HEK293 (cell line): Measurements from ENCODE around the gene CCDC144A.
"Not testable (repeated sequence)": the region's sequence is repeated elsewhere in the genome, so short reads cannot be mapped to it uniquely, and the experiment has no call there.

Experiments used
- SCRT2 ChIP-seq: fragments of 450-650 bp; formaldehyde crosslinking; IDR thresholded peaks from 2 replicates; pipeline ENCODE4 v1.5.1; 2016; ENCODE audit warnings: missing biosample characterization, missing genetic modification characterization
- ZFP69B ChIP-seq: fragments of 450-650 bp; formaldehyde crosslinking; IDR thresholded peaks from 2 replicates; pipeline ENCODE4 v1.5.1; 2016; ENCODE audit warnings: missing biosample characterization, missing genetic modification characterization
- ZNF10 ChIP-seq: fragments of 450-650 bp; formaldehyde crosslinking; IDR thresholded peaks from 2 replicates; pipeline ENCODE4 v1.5.1; 2017; ENCODE audit warnings: missing biosample characterization, missing genetic modification characterization
- ZNF274 ChIP-seq, 2 experiments: fragments of 200-500 bp in 1 of 2; fragments of 450-650 bp in 1 of 2; sonication (Bioruptor generic) in 1 of 2; formaldehyde crosslinking in 1 of 2; IDR thresholded peaks; 2 replicates each; pipeline versions ENCODE4 v1.5.1 to v1.6.1; 2014 to 2016; ENCODE audit warnings: borderline replicate concordance in 1 of 2, inconsistent platforms in 1 of 2, low read length in 1 of 2, missing biosample characterization in 1 of 2, missing genetic modification characterization in 1 of 2
- ZSCAN30 ChIP-seq: fragments of 450-650 bp; IDR thresholded peaks from 2 replicates; pipeline ENCODE4 v1.5.1; 2018; ENCODE audit warnings: missing biosample characterization, mild to moderate bottlenecking, missing genetic modification characterization, moderate library complexity
- TF ChIP-seq, protein P1 (sequence below): fragments of 450-650 bp; formaldehyde crosslinking; IDR thresholded peaks from 2 replicates; pipeline ENCODE4 v1.5.1; 2016; ENCODE audit warnings: missing biosample characterization, missing genetic modification characterization, low read depth
- TF ChIP-seq, protein P2 (sequence below): fragments of 450-650 bp; formaldehyde crosslinking; conservative IDR thresholded peaks from 2 replicates; pipeline ENCODE4 v1.5.1; 2016; ENCODE audit warnings: low read depth, missing biosample characterization, missing genetic modification characterization

GRCh38 chr17:16789622-16790021 lies 99.6 kb downstream of the CCDC144A start:
- TF ChIP-seq ZNF10 (tag by site-specific recombination); ZNF274 (IDR thresholded peaks at IDR 0.05; ENCODE audit: low read length); ZNF274 (tag by site-specific recombination; IDR thresholded peaks at IDR 0.05; ENCODE audit: borderline replicate concordance); SCRT2 (tag by site-specific recombination); ZSCAN30 (tag by site-specific recombination); ZFP69B (tag by site-specific recombination): not testable (repeated sequence)
- TF ChIP-seq, protein P1, sequence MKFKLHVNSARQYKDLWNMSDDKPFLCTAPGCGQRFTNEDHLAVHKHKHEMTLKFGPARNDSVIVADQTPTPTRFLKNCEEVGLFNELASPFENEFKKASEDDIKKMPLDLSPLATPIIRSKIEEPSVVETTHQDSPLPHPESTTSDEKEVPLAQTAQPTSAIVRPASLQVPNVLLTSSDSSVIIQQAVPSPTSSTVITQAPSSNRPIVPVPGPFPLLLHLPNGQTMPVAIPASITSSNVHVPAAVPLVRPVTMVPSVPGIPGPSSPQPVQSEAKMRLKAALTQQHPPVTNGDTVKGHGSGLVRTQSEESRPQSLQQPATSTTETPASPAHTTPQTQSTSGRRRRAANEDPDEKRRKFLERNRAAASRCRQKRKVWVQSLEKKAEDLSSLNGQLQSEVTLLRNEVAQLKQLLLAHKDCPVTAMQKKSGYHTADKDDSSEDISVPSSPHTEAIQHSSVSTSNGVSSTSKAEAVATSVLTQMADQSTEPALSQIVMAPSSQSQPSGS, result not testable (repeated sequence)
- TF ChIP-seq, protein P2, sequence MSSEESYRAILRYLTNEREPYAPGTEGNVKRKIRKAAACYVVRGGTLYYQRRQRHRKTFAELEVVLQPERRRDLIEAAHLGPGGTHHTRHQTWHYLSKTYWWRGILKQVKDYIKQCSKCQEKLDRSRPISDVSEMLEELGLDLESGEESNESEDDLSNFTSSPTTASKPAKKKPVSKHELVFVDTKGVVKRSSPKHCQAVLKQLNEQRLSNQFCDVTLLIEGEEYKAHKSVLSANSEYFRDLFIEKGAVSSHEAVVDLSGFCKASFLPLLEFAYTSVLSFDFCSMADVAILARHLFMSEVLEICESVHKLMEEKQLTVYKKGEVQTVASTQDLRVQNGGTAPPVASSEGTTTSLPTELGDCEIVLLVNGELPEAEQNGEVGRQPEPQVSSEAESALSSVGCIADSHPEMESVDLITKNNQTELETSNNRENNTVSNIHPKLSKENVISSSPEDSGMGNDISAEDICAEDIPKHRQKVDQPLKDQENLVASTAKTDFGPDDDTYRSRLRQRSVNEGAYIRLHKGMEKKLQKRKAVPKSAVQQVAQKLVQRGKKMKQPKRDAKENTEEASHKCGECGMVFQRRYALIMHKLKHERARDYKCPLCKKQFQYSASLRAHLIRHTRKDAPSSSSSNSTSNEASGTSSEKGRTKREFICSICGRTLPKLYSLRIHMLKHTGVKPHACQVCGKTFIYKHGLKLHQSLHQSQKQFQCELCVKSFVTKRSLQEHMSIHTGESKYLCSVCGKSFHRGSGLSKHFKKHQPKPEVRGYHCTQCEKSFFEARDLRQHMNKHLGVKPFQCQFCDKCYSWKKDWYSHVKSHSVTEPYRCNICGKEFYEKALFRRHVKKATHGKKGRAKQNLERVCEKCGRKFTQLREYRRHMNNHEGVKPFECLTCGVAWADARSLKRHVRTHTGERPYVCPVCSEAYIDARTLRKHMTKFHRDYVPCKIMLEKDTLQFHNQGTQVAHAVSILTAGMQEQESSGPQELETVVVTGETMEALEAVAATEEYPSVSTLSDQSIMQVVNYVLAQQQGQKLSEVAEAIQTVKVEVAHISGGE (tag by site-specific recombination), result not testable (repeated sequence)
